ENCODE measurements around the gene HBE1. TPM values are rescaled to one million over a fixed set of nuclear protein-coding genes. Genes with fewer than 3 reads are reported as not detected.

The HBE1 gene
- total and polyA plus RNA-seq, 10 of the 15 experiments (the other 5 are each of a cell fraction or from before 2014, with no cell fraction given): 0.13 to 2.7 (median 0.62) TPM; not detected in 5

- CTCF ChIA-PET: no interaction called here
- no peak overlapping the region for H3K9ac ChIP-seq (ENCODE audit: control insufficient read depth, insufficient read depth, low read length)
- no peak overlapping the region for H2AFZ ChIP-seq (ENCODE audit: control insufficient read depth, low read depth, low read length)
- no TSS peak for BruUV-seq (replicated peaks)
- ATAC-seq: no peak
- SMC1A ChIA-PET (ENCODE audit: uncharacterized antibody, unreplicated experiment): interaction anchor here (0.9 kb wide), 1 partner anchor 11 kb away, joined by 3 read pairs; no protein-coding TSS in a partner anchor
- no peaks in the 10 kb centered on the region for H3K4me1 ChIP-seq (ENCODE audit: control insufficient read depth, insufficient read depth, low read length)
- 41% methylated on average over 3 of the region's 3 CpGs for WGBS (ENCODE audit: insufficient coverage, insufficient replicate concordance, low lambda C conversion rate, missing lambda C conversion rate)
- H3K79me2 ChIP-seq (ENCODE audit: control insufficient read depth, insufficient read depth, low read length): no peaks in the 10 kb centered on the region
- POLR2A ChIA-PET: no interaction called here
- H3K4me3 ChIP-seq: no peak overlapping the region
- RAD21 ChIA-PET (ENCODE audit: unreplicated experiment): no interaction called here
- H3K27ac ChIP-seq (ENCODE audit: control insufficient read depth, insufficient read depth): no peak overlapping the region
- no peaks in the 10 kb centered on the region for H3K36me3 ChIP-seq (ENCODE audit: control insufficient read depth in 2 of 2, insufficient read depth in 2 of 2, low read length in 1 of 2)
- H4K20me1 ChIP-seq (ENCODE audit: control insufficient read depth, insufficient read depth): no peaks in the 10 kb centered on the region
- in situ Hi-C loops (cut with MboI): no loop called here
- no peak overlapping the region for H3K4me2 ChIP-seq (ENCODE audit: control insufficient read depth, insufficient read depth)
- FAIRE-seq: no peak
- no peak for DNase-seq (ENCODE audit: low read depth, low spot score)
- H3K9me3 ChIP-seq (replicated peaks; ENCODE audit: control insufficient read depth, insufficient read depth, low read length): no peaks in the 10 kb centered on the region
- intact Hi-C loops (cut with micrococcal nuclease; ENCODE audit: unreplicated experiment): no loop called here
- peaks cover 0 to 2% of the 10 kb centered on the region in 2 experiments; a peak in 2 of 4 replicates for H3K27me3 ChIP-seq (replicated peaks in 1 of 2; ENCODE audit: control insufficient read depth in 2 of 2, insufficient read depth in 2 of 2, low read length in 1 of 2)
- TF ChIP-seq ETV6 (conservative IDR thresholded peaks at IDR 0.05 in 1 of 2, IDR thresholded peaks at IDR 0.05 in 1 of 2; ENCODE audit: borderline replicate concordance in 1 of 2, low read depth in 1 of 2) (no peak), PKNOX1 (IDR thresholded peaks at IDR 0.05) (no peak), REST (IDR thresholded peaks at IDR 0.05; ENCODE audit: low read depth, low read length) (no peak), ZBTB40 (IDR thresholded peaks at IDR 0.05; ENCODE audit: borderline replicate concordance) (no peak), TAF1 (IDR thresholded peaks at IDR 0.05; ENCODE audit: borderline replicate concordance, low read depth, low read length) (no peak), NFYA (IDR thresholded peaks at IDR 0.05; ENCODE audit: borderline replicate concordance, low read depth, low read length) (no peak), SRF (IDR thresholded peaks at IDR 0.05; ENCODE audit: low read depth in 2 of 2, low read length in 2 of 2) (no peak), SKIL (IDR thresholded peaks at IDR 0.05; ENCODE audit: low read depth, poor library complexity, severe bottlenecking) (no peak), MXI1 (IDR thresholded peaks at IDR 0.05; ENCODE audit: low read depth, low read length) (no peak), POLR2AphosphoS2 (IDR thresholded peaks at IDR 0.05; ENCODE audit: low read depth, low read length) (no peak)
These were observed 22.1 kb downstream of the HBE1 start for GRCh38 chr11:5247472-5248192.
